ENCODE results near the gene MYH6. TPM values are rescaled to one million over a fixed set of nuclear protein-coding genes. Genes with fewer than 3 reads are reported as not detected.

Gene MYH6
- total RNA-seq, 4 donors from 2014 or later: 0.16 to 1.5 TPM; not detected in 2

DNA sequence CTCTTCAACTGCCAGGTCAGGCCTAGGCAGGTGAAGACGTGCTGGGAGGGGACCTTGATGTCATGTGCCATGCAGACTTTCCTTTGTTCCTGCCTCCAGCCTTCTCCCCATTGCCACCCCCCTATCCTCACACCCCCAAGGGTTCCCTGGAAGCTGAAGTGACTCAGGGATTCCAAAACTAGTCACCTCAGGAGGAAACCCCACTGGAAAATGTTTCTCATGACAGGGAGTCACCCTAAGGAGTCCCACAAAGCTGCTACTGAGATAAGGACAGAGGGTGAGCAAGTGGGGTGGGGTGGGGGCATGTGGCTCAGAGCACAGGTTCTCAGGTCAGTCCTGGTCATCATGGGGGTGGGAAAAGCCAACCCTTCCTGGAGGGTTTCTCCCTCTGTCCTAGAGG lies 37.9 kb downstream of the MYH6 start:
- Histone ChIP-seq H3K27me3 (peaks cover 23% of the 10 kb centered on the region), H3K27ac (no peak overlapping the region), H3K4me3 (no peak overlapping the region), H3K4me1 (peaks cover 0 to 12% (median 5%) of the 10 kb centered on the region in 4 donors), H3K36me3 (no peaks in the 10 kb centered on the region), H3K9me3 (no peaks in the 10 kb centered on the region)
- TF ChIP-seq EP300 (IDR thresholded peaks at IDR 0.05; ENCODE audit: low read depth) (no peak), POLR2AphosphoS5 (IDR thresholded peaks at IDR 0.05) (no peak), POLR2A (IDR thresholded peaks at IDR 0.05) (no peak)
- TF ChIP-seq, protein P1, sequence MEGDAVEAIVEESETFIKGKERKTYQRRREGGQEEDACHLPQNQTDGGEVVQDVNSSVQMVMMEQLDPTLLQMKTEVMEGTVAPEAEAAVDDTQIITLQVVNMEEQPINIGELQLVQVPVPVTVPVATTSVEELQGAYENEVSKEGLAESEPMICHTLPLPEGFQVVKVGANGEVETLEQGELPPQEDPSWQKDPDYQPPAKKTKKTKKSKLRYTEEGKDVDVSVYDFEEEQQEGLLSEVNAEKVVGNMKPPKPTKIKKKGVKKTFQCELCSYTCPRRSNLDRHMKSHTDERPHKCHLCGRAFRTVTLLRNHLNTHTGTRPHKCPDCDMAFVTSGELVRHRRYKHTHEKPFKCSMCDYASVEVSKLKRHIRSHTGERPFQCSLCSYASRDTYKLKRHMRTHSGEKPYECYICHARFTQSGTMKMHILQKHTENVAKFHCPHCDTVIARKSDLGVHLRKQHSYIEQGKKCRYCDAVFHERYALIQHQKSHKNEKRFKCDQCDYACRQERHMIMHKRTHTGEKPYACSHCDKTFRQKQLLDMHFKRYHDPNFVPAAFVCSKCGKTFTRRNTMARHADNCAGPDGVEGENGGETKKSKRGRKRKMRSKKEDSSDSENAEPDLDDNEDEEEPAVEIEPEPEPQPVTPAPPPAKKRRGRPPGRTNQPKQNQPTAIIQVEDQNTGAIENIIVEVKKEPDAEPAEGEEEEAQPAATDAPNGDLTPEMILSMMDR (IDR thresholded peaks at IDR 0.05): no peak
- DNase-seq: no peak
- in situ Hi-C loops (cut with MboI; ENCODE audit: low pct_ligation_motif_present in 1 of 4, low pct_unique_long_range_greater_than_20kb in 1 of 4, low sequenced_read_pairs in 3 of 4) (no loop called here), intact Hi-C loops (cut with DNase I; ENCODE audit: low total_unique reads) (no loop called here)
- WGBS, 2 donors (ENCODE audit: low coverage in 1 of 2): 29% methylated on average over 1 of the region's 1 CpG; no CpG with 5 or more reads in 1 of the 2 donors

DNA sequence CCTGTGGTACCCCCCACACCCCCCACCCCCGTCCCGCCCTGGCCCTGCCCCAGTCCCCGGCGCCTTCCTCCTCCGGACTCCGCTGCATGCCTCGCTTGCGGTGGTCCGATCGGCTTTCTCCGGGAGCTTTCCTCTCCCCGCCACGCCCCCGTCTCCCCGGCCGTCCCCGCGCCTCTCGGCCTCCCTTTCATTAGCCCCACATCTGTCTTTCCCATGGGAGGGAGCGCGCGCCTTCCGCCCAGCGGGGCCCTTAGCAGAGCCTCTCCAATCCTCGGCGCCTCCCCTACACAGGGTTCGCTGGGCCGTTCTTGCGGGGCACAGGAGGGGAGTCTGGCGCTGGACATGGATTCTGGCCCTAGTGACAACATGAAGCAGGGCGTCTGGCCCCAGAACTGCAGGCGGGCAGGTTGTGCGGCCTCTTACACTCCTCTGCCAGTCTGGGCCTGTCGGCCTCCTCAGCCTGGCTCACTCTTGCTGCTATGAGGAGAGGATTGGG lies 41.6 kb downstream of the MYH6 start:
- peak overlapping the region; percentile 7 to 59 (median 39) for H3K4me3 ChIP-seq

DNA sequence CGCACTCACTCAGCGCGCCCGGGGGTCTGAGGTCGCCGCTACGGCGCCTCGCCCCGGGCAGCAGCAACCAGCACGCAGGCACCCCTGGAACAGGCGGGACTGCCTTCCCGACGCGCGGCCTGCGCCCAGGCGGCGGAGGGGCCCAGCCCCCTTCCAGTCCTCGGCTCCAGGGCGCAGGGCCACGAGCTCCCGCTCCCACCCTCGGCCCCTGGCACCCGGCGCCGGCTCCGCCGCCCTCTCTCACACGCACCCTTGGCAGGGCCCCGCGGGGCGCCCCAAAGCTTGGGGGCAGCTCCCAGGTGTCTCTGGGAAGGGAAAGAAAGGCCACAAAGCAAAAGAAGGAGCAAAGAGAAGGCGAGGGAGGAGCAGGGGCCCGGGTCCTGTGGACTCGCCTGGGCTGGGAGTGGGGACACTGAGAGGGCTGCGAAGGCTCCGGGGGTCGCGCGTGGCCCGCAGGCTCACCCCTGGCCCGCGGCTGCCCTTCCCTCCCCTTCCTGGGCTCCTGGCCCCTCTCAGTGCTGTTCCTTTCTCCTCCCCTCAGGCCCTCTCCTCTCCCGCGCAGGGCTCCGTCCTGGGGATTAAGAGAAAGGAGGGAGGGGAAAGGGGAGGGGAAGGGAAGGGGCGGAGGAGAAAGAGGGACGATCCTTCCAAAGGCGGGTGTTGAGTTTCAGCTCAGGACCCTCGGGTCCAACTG lies 42.2 kb downstream of the MYH6 start:
- TF ChIP-seq EP300 (IDR thresholded peaks at IDR 0.05; ENCODE audit: low read depth): no peak
- TF ChIP-seq POLR2AphosphoS5 (IDR thresholded peaks at IDR 0.05): peak; percentile 68 to 89 (median 81)
- TF ChIP-seq, protein P1 (IDR thresholded peaks at IDR 0.05): no peak
- peak; percentile 44 for TF ChIP-seq POLR2A (IDR thresholded peaks at IDR 0.05)
- DNase-seq: peak; percentile 24
- WGBS, 2 donors (ENCODE audit: low coverage in 1 of 2): 15 to 22% methylated on average over 8 to 26 of the region's 51 CpGs
- intact Hi-C loops (cut with DNase I; ENCODE audit: low total_unique reads) (no loop called here), in situ Hi-C loops (cut with MboI; ENCODE audit: low pct_ligation_motif_present in 1 of 4, low pct_unique_long_range_greater_than_20kb in 1 of 4, low sequenced_read_pairs in 3 of 4) (no loop called here)
- H3K4me1 ChIP-seq: peaks cover 4 to 23% (median 5%) of the 10 kb centered on the region in 4 donors
- peak overlapping the region; percentile 86 to 97 (median 92) for H3K27ac ChIP-seq
- peak overlapping the region; percentile 7 to 59 (median 39) for H3K4me3 ChIP-seq
- H3K27me3 ChIP-seq: peaks cover 46% of the 10 kb centered on the region
- H3K36me3 ChIP-seq: no peaks in the 10 kb centered on the region
- no peaks in the 10 kb centered on the region for H3K9me3 ChIP-seq

More for the DNA sequence above, 41.6 kb downstream of the MYH6 start:
- H3K27me3 ChIP-seq: peaks cover 46% of the 10 kb centered on the region
- in situ Hi-C loops (cut with MboI; ENCODE audit: low pct_ligation_motif_present in 1 of 4, low pct_unique_long_range_greater_than_20kb in 1 of 4, low sequenced_read_pairs in 3 of 4) (no loop called here), intact Hi-C loops (cut with DNase I; ENCODE audit: low total_unique reads) (no loop called here)
- no peaks in the 10 kb centered on the region for H3K9me3 ChIP-seq
- H3K27ac ChIP-seq: peak overlapping the region; percentile 86 to 97 (median 92)
- DNase-seq: peak; percentile 42
- TF ChIP-seq, protein P1 (IDR thresholded peaks at IDR 0.05): no peak
- TF ChIP-seq POLR2AphosphoS5 (IDR thresholded peaks at IDR 0.05): peak in 1 of 3 donors; percentile 11
- WGBS, 2 donors (ENCODE audit: low coverage in 1 of 2): 65% methylated on average over 33 of the region's 34 CpGs; no CpG with 5 or more reads in 1 of the 2 donors
- H3K4me1 ChIP-seq: peaks cover 4 to 23% (median 5%) of the 10 kb centered on the region in 4 donors
- H3K36me3 ChIP-seq: no peaks in the 10 kb centered on the region

DNA sequence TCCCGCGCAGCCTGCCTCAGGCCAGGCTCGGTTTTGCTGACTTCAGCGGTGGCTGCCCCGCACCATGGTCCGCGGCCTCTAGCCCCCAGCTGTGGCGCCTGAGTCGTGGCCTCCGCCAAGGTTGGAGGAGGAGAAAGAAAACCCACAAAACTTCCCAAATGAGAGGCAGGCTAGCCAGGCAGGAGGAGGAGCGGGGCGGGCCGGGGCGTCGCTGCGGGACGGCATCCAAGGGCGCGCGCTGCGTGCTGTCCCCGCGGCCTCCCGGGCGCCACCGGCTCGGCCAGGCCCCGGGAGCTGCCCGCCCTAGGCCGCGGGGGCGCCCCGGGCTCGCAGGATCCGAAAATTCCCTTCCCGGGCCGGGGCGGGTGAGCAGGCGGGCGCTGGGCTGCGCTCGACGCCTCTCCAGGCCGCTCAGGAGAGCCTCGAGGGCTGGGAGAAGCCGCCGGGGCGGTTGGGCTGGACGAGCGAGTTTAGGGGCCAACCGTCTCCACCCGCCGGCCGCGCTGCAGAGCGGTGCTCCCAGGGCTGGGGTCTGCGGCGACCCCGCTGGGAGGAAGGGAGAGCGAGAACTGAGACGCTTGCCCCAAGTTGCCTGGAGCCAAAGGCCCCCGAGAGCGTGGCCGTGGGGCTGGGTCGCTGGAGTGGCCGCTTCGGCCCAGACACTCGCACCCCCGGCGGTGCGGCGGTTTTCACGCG lies 42.9 kb downstream of the MYH6 start, which contains the start of gene EFS:
Gene EFS, minus strand, starts transcription at position 137 of the 696 bp plus-strand sequence. CDS start 147 bp downstream, outside the sequence.
- Histone ChIP-seq H3K36me3 (no peaks in the 10 kb centered on the region), H3K4me1 (peaks cover 4 to 23% (median 5%) of the 10 kb centered on the region in 4 donors), H3K27me3 (peaks cover 46% of the 10 kb centered on the region), H3K9me3 (no peaks in the 10 kb centered on the region), H3K27ac (peak within 1 kb of the TSS; percentile 86 to 97 (median 92)), H3K4me3 (peak within 1 kb of the TSS; percentile 7 to 59 (median 39))
- in situ Hi-C loops (cut with MboI; ENCODE audit: low pct_ligation_motif_present in 1 of 4, low pct_unique_long_range_greater_than_20kb in 1 of 4, low sequenced_read_pairs in 3 of 4): no loop called here
- WGBS, 2 donors (ENCODE audit: low coverage in 1 of 2): 13% methylated on average over 32 of the region's 74 CpGs; no CpG with 5 or more reads in 1 of the 2 donors
- no peak for TF ChIP-seq POLR2AphosphoS5 (IDR thresholded peaks at IDR 0.05)
- TF ChIP-seq POLR2A (IDR thresholded peaks at IDR 0.05): no peak
- TF ChIP-seq, protein P1 (IDR thresholded peaks at IDR 0.05): no peak
- no peak for TF ChIP-seq EP300 (IDR thresholded peaks at IDR 0.05; ENCODE audit: low read depth)
- intact Hi-C loops (cut with DNase I; ENCODE audit: low total_unique reads): no loop called here
- DNase-seq: no peak
